AG20443 (cell line): ENCODE data around the gene MISP.

Source experiments
- DNase-seq: peaks from one replicate; pipeline ENCODE4 v3.0.0; 2012; ENCODE audit warnings: low spot score, mixed read lengths

MISP gene

DNA sequence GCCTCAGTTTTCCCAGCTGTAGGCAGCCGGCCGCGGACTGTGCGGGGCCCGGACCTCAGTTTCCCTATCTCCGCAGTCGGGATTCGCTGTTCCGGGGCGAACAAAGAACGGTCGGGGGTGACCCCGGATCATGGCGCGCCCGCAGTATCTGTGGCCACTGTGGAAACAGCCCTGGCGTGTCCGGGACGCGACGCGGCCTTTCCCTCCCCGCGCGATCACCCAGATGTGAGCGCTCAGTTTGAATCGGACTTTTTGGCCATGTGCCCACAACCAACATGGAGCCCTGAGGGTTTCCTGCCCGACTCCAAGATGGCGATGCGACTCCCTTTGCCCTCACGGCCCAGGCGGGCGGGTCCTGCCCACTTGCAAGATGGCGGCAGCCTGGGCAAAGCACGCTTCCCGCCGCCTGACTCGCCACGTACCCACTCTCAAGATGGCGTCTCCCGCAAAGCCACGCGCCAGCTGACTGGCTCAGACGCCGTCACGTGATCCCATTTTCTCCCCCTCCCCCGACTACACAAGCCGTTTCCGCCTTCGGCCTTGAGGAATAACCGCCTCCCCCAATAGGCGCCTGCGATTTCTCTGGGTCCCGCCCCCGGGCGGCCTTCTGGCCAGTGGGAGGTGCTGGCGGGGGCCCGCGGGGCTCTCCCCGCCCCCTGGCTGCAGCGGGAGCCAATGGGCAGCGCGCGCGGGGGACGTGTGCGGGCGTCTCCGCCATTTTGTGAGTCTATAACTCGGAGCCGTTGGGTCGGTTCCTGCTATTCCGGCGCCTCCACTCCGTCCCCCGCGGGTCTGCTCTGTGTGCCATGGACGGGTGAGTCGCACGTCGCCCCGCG is 46.0 kb downstream of the MISP start, which contains the start of gene PTBP1:
TSS of gene PTBP1 (plus strand) at position 761 of the 836 bp plus-strand sequence. CDS start at position 807, 46 bp downstream.
- peak; percentile 98 for DNase-seq

DNA sequence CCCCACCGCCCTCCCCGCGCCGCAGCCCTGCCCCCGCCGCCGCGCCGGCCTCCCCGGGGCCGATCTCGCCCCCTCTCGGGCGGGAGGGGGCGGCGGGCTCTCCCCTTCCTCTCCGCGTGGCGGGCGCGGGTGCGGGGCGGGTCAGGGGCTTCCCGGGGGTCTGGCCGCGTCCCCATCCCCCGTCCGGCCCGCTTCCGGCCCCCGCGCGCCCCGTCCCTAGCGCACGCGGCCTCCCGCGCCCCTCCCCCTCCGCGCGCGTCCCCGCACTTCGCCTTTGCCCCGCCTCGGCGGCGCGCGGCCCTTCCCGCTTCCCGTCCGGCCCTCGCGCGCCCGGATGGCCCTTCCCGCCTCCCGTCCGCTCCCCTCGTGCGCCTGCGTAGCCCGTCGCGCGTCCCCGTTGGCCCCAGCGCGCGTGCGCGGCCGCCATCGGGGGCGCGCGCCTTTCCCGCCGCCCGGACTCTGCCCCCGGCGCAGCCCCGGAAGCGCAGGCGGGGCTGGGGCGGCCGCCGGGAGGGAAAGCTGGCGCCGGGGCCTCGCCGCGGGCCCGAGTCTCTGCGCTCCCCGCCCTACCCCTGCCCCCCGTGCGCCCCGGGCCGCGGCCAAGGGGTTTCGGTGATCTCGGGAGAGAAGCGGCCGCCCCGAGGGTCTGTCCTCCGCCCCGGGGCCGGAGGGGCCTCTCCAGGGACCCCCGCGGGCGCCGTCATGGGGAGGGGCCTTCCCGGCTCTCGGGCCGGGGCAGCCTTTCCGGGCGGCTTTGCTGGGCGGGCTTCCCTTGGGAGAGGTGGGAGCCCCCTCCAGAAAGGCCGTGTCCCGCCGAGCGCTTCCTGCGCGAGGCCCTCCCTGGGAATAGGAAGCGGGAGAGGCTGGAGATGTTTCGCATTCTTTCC is 46.9 kb downstream of the MISP start:
- DNase-seq = peak; percentile 100

DNA sequence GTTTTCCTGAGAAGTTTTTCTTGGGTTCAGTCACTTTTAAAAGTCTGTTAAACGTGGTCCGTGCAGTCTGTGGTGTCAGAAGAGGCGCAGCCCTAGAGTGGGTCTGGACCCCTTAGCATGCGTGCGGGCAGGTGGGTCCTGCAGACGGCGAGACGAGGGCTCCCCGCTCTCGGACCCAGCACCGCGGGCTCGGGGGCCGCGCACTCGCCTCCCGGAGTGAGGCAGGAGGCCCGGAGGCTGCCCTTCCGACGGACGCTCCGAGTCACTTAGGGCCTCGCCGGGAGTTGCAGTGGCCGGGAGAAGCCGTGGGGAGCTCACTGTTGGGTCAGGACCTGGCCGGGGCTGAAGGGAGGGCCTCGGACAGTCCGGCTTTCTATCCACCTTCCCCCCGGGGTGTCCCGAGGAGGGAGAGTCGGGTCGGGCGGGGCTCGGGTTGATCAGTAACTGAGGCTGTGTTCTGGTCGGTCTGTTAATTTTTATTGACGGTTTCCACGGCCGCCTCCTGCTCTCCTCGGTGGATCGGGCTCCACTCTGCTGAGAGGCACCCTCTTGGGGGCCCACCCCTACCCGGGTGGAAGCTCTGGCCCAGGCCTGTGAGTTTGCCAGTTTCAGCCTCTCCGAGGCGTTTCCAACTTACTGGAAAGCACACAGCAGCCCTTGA is 47.6 kb downstream of the MISP start:
- peak; percentile 20 for DNase-seq

DNA sequence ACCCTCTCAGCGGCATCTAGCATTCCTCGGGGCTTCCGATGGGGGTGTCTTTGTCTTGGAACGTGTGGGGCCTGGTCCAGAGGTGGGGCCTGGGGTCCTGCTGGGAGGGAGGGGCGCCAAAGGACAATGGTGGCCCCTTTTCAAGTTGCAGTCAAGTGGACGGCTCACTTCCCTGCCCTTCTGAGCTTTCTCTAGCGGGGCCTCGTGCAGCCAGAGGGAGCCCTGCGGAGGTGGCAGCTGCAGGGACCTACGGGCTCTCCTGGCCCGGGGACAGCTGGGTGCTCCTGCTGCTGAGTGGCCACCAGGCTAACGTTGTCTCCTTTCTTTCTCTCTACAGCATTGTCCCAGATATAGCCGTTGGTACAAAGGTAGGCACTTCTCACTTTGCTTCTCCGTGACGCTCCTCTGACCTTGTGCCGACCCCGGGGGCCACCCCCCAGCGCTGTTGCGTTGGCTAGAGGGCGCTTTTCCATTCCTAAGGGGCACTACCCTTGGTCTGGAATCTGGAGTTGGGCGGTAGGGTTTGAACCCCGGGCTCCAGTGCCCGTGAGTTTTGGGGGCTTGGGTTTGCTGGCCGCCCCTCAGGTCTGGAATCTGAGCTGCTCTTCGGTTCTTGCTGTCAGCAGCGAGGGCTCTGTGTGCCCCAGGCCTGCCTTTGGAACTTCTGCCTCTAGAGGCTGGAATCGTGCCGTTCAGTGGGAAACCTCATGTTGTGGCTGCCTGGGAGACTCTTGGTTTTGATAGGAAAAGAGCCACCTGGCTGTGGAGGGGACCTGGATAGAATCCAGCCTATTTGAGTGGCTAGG is 48.4 kb downstream of the MISP start:
- DNase-seq = peak; percentile 26

DNA sequence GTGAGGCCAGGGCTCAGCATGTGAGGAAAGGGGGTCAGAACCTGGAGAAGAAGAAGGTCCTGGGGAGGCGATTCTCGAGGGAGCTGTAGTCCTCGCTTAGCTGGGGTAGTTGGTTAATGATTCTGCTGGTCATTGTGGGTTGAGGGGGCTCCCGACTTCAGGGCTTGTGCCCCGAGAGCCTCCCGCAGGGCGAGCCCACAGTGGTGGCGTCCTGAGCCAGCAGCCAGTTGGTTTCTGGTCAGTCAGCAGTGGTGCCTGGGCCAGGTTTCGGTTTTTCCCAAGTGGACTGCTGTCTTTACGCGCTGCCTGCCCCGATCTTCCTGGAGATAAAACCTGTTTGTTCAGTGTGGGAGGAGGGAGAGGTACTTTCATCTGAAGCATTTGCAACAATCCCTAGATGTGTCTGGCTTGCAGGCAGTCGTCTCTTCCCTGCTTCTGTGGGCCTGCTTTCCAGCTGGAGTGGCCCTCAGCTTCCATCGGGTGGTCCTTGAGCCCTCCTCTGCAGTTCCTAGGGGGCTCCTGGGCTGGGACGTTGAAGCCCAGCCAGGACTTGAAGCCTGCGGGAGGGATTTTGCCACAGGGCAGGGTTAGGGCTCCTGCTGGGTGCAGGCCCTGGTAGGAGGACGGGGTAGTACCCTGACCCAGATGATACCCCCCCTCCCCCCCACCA is 49.6 kb downstream of the MISP start:
- peak; percentile 38 for DNase-seq

DNA sequence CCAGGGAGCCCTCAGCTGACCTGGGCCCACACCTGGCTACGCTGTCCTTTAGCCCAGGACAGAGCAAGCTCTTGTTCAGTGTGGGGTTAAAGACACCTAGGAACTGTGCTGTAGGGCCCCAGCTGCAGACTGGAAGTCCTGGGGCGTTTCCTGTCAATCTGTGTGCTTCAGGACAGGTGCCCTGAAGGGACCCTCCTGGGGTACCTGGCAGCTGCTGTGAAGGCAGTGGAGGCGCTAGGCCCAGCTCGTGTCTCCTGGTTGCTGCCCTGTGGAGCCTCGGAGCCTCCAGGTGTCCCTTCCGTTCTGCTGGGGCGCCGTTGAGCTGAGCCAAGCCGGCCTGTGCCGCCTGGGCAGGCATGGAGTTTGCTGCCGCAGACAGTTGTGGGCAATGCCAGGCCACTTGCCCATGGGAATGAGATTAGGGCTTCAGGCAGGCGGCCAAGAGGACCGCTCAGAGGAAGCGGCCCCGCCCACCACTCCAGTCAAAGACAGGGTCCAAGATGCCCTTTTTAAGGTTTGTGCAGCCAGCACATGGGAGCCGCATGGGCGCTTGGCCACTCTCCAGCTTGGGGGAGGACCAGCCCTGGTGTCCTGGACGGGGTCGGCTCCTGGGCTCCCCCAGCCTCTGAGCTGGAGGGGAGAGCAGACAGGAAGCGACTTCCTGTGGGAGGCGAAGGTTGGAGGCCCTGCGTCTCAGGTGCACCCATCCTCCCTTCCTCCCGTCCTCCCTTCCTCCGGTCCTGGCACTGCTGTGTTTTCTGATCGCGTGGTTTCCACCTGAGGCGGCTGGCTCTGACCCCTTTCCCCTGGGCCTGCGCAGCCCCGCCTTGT is 50.3 kb downstream of the MISP start:
- peak; percentile 58 for DNase-seq

DNA sequence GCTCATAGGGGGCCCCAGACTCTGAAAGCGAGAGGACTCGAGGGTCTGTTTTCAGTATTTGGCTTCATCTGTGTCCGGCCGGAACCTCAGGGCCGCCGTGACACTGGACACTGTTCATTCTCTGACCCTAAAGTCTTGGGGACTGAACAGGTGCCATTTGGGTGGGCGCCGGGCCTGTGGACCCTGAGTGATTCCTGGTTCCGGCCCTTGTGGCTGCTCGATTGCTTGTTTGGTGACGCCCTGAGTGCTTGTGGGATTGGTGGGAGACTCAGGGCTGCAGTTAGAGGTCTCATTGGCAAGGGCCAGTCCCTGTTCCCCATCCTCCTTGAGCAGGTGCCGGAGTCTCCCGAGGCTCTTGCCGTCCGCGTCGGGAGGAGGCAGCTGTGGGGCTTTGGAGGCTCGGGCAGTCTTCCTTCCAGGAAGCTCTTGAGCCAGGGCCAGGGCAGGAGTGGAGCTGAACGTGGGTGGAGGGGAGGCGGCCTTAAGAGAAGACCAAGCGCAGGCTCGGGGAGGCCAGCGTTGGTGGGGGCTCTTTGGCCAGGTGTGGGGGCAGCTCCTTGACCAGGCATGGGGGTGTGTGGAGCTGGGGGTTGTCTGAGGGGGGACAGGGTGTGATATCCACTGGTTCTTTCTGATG is 51.1 kb downstream of the MISP start:
- peak; percentile 38 for DNase-seq

DNA sequence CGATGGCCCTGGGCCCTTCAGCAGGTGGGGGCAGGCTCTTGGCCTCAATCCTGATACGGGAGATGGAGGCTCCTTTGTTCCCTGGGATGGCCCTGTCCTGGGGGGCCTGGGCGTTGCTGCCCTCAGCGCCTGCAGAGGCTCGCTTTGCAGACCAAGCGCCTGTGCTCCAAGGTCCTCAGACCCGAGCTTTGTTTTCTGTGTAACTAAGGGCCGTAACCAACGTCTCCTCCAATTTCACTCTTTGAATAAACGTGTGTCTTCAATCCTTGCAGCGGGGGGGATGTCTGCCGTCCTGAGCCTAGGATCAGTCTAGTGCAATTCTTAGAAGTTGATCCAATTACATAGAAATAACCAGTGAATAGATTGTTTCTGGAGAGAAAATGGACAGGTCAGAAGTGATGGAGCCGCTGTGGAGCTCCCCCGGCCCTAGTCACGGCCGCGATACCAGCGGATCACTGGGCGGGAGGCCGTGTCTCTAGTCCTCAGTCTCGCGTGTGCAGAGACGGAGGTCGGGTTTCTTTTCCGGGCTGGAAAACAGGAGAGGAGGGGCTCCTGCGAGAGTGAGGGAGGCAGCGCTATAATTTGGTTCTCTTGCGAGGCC is 51.7 kb downstream of the MISP start:
- DNase-seq = peak; percentile 9

DNA sequence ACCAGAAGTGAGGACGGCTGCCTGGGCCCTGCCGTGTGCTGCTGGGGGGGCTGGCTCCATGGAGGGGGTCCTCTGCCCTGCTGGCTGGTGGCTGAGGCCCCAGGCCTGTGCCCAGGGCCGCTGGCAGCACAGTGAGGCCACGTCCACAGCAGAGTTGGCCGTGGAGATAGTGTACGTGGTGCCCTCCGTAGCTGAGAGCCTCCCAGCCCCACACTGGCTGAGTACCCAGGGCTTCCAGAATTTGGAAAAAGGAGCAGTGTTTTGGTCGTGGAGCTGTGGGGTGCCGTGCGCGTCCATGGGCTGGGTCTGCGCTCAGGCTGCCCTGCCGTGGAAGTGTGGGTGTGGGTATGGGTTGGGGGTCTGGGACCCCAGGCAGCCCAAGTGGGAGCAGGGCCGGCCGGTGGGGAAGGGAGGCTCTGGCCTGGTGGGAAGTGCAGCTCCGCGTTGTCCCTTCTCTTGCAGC is 52.2 kb downstream of the MISP start:
- DNase-seq = no peak

GRCh38 chr19:803686-804418 is 52.9 kb downstream of the MISP start:
- DNase-seq = no peak

GRCh38 chr19:804419-805165 is 53.7 kb downstream of the MISP start:
- DNase-seq = no peak

DNA sequence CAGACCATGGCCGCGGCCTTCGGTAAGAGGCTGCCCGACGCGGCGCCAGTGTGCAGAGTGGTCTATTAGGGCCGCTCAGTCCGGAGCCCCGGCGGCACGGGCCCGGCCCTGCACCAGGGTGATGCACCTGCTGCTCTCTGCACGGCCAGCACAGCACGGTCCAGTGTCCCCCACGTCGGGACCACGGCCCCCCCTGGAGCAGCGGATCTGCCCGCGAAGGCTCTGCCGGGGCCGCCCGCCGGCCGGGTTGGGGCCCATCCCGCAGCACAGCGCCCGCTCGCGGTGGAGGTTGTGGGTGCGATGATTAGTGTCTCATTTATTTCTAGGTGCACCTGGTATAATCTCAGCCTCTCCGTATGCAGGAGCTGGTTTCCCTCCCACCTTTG is 54.2 kb downstream of the MISP start:
- peak; percentile 9 for DNase-seq

DNA sequence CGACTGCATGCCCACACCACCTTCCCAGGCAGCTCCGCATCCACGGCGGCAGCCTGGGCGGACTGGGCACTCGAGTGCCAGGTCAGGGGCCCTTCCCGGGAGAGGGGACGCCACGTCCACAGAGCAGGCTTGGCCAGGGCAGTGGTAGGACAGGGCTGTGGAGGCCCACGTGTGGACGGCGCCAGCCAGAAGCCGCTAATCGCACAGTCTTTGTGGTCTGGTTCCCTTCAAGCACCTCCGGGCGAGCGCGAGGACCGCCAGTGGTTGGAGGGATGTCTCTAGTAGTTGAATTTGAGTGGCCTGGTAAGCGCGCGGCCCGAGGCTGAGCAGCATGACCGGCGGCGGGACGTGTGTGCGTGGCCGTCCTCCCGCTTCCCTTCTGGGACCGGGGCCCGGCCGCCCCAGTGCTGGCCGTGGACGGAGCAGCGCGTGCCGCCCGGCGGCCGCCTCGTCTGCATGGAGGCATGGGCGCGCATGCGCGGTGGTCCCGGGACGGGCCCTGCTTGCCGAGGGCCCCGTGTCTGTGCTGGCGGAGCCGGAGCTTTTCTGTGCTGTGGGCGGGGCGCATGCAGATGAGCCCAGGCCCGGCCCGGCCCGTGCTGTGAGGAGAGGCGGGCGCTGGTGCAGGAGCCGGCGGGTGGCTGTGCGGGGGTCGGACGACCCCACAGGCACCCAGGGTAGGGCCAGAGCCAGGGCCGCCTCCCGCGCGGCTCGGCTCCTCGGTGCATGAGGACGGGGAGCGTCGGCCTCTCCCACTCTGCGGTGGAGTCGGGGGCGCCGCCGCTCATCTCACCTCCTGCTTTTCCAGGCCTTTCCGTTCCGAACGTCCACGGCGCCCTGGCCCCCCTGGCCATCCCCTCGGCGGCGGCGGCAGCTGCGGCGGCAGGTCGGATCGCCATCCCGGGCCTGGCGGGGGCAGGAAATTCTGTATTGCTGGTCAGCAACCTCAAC is 55.0 kb downstream of the MISP start:
- no peak for DNase-seq

DNA sequence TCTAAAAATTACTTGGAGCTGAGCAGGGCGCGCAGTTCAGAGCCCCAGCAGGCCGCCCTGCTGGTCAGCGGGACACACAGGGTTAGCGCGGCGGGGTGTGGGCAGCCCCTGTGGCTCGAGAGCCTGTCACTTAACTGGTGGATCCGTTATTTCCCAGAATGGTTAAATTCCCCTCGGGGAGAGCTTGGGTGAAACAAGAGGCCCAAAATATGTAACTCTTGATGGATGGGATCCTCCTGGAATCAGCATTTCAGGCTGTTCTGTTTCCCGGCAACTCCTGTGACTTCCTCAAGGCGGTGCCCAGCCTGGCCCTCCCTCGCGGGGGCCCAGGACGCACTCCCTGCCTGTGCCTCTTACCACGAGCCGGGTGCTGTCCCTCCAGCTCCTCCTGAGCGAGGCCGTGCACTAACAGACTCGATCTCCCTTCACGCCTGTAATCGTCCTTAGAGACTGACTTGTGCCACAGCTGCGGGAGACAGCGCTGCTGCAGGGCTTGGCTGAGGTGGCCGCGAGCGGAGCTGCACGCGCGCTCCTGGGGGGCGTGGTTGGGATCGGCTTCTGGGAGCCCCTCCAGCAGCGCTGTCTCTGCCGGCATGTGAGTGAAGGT is 56.0 kb downstream of the MISP start:
- no peak for DNase-seq

DNA sequence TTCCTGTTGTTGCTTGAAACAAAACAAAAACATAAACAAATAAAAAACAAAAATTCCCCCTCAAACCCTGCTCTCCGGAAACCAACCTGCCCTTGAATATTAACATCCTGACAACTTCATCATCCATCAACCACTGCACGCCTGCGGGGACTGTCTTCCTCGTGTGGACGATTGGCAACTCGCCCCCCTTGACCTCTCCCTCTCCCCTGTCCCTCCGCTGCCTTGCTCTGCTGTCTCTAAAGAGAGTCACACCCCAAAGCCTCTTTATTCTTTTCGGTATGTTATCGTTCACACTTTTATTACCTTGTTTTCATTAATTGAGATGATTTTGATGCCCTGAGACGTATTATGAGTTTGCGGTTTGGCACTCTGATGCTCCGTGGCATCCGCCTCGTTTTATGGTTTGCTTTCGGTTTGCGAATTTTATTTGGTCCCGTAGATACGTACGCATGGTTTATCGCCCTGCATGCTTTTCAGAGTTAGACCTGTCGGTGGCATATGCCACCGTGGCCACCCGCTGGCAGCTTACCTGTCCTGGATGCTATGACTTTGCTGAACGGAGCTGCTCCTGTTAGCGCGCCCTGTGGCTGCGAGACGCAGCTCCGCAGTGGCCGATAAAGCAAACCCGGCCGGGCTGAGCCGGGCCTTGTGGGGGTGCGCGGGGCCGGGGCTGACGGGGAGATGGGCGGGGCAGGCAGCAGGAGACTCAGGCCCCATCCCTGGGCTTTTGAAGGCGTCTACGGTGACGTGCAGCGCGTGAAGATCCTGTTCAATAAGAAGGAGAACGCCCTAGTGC is 56.9 kb downstream of the MISP start:
- peak; percentile 9 for DNase-seq
